Ishikawa (cell line): Measurements from ENCODE around the gene PPP4C.

ENCODE experiments used
- CEBPB ChIP-seq: IDR thresholded peaks from 2 replicates; pipeline ENCODE4 v1.6.1; 2012
- CREB1 ChIP-seq: IDR thresholded peaks from 2 replicates; pipeline ENCODE4 v1.6.1; 2012; ENCODE audit warnings: low read depth
- EGR1 ChIP-seq: IDR thresholded peaks from 2 replicates; pipeline ENCODE4 v1.6.1; 2012
- EP300 ChIP-seq: IDR thresholded peaks from 2 replicates; pipeline ENCODE4 v1.6.1; 2012; ENCODE audit warnings: borderline replicate concordance
- FOXM1 ChIP-seq: IDR thresholded peaks from 2 replicates; pipeline ENCODE4 v1.6.1; 2012; ENCODE audit warnings: low read depth, borderline replicate concordance
- MAX ChIP-seq: IDR thresholded peaks from 2 replicates; pipeline ENCODE4 v1.6.1; 2012
- NFIC ChIP-seq: IDR thresholded peaks from 2 replicates; pipeline ENCODE4 v1.6.1; 2012
- RAD21 ChIP-seq: IDR thresholded peaks from 2 replicates; pipeline ENCODE4 v1.6.1; 2012; ENCODE audit warnings: low read depth
- TAF1 ChIP-seq: IDR thresholded peaks from 2 replicates; pipeline ENCODE4 v1.6.1; 2012; ENCODE audit warnings: low read depth, mild to moderate bottlenecking
- TCF12 ChIP-seq: IDR thresholded peaks from 2 replicates; pipeline ENCODE4 v1.6.1; 2012; ENCODE audit warnings: low read depth
- TEAD4 ChIP-seq: IDR thresholded peaks from 2 replicates; pipeline ENCODE4 v1.6.1; 2012
- YY1 ChIP-seq: IDR thresholded peaks from 2 replicates; pipeline ENCODE4 v1.6.1; 2012; ENCODE audit warnings: low read depth
- ZBTB7A ChIP-seq: IDR thresholded peaks from 2 replicates; pipeline ENCODE4 v1.6.1; 2012; ENCODE audit warnings: low read depth
- TF ChIP-seq, protein P1 (sequence below): IDR thresholded peaks from 2 replicates; pipeline ENCODE4 v1.6.1; 2012
- TF ChIP-seq, protein P2 (sequence below): IDR thresholded peaks from 2 replicates; pipeline ENCODE4 v1.6.1; 2012; ENCODE audit warnings: low read depth, mild to moderate bottlenecking

Gene PPP4C

DNA sequence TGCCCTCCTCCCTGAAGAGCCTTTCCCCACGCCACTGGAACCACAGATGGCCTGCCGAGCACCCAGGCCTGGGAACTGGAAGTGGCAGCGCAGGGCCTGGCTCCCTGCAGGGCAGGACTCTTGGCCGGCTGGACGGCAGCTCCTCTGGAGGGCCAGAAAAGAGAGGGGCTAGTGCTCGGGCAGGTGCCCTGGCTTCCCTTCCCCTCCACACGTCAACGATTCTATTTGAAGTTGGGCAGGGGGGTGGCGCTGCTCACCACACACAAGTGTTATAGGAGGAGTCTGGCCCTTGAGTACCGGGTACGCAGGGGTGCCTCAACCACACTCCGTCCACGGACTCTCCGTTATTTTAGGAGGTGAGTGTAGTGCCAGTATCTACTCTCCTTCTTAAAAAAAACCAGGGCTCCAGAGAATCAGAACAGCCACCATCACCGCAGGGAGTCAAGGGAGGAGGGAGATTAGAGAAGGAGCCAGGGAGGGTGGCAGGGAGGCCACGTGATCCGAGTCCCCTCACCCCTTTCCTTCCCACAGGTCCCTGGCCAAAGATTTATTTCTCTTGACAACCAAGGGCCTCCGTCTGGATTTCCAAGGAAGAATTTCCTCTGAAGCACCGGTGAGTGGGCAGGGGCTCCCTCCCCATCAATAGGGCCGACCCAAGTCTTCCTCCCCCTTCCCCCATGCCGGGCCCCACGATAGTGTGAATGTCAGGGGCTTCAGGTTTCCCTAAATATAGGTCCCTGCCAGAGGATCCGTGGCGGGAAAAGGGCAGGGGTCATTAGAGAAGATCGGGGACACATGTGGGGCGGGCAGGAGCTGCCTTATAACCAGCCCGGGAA, 11.7 kb upstream of the PPP4C start:
- TF ChIP-seq EP300 (no peak), MAX (peak; percentile 16; the same call in 1 of the 2 replicates), RAD21 (peak; percentile 20), TCF12 (0 out of 2 replicates have a peak, but pooled peaks have one; percentile 27)
- TF ChIP-seq, protein P1, sequence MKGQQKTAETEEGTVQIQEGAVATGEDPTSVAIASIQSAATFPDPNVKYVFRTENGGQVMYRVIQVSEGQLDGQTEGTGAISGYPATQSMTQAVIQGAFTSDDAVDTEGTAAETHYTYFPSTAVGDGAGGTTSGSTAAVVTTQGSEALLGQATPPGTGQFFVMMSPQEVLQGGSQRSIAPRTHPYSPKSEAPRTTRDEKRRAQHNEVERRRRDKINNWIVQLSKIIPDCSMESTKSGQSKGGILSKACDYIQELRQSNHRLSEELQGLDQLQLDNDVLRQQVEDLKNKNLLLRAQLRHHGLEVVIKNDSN: peak; percentile 92
- TF ChIP-seq, protein P2, sequence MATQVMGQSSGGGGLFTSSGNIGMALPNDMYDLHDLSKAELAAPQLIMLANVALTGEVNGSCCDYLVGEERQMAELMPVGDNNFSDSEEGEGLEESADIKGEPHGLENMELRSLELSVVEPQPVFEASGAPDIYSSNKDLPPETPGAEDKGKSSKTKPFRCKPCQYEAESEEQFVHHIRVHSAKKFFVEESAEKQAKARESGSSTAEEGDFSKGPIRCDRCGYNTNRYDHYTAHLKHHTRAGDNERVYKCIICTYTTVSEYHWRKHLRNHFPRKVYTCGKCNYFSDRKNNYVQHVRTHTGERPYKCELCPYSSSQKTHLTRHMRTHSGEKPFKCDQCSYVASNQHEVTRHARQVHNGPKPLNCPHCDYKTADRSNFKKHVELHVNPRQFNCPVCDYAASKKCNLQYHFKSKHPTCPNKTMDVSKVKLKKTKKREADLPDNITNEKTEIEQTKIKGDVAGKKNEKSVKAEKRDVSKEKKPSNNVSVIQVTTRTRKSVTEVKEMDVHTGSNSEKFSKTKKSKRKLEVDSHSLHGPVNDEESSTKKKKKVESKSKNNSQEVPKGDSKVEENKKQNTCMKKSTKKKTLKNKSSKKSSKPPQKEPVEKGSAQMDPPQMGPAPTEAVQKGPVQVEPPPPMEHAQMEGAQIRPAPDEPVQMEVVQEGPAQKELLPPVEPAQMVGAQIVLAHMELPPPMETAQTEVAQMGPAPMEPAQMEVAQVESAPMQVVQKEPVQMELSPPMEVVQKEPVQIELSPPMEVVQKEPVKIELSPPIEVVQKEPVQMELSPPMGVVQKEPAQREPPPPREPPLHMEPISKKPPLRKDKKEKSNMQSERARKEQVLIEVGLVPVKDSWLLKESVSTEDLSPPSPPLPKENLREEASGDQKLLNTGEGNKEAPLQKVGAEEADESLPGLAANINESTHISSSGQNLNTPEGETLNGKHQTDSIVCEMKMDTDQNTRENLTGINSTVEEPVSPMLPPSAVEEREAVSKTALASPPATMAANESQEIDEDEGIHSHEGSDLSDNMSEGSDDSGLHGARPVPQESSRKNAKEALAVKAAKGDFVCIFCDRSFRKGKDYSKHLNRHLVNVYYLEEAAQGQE: no peak

DNA sequence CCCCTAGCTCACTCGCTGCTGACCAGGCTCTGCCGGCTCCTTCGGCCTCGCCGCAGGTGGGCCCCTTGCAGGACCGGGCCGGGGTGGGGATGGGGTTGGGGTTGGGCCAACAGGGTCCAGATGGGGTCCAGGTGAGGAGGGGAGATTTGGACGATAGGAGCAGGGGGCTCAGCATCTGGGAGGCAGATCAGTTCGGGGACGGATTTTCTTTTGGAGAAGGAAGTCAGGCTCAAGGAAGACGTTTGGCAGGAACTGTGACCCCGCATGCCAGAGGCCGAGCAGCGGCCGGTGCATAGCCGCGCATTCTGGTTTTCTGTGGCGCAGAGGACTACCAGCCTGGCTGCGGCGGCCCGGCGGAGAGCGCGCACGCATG, 11.1 kb upstream of the PPP4C start:
- TF ChIP-seq CREB1 (no peak), RAD21 (no peak), TAF1 (0 out of 2 replicates have a peak, but pooled peaks have one; percentile 51)

GRCh38 chr16:30065102-30065942, 10.5 kb upstream of the PPP4C start, which contains the start of gene ALDOA:
TSS of gene ALDOA (plus strand) at chr16:30065760. CDS start at chr16:30066898, 1,138 bp downstream.
- TF ChIP-seq, protein P2: no peak
- TF ChIP-seq TEAD4 (peak; percentile 65), CREB1 (peak; percentile 39; the same call in 1 of the 2 replicates), EP300 (peak; percentile 69; the same call in 1 of the 2 replicates), ZBTB7A (no peak; the same call in 1 of the 2 replicates), YY1 (peak; percentile 10; the same call in 1 of the 2 replicates), RAD21 (no peak; the same call in 1 of the 2 replicates), EGR1 (peak; percentile 6; the same call in 1 of the 2 replicates), MAX (peak; percentile 95), CEBPB (no peak), TAF1 (peak; percentile 78), FOXM1 (no peak), NFIC (peak; percentile 49; the same call in 1 of the 2 replicates), TCF12 (peak; percentile 91)
- TF ChIP-seq, protein P1: peak; percentile 35; the same call in 1 of the 2 replicates

GRCh38 chr16:30065943-30066760, 9.6 kb upstream of the PPP4C start:
- no peak; the same call in 1 of the 2 replicates for TF ChIP-seq ZBTB7A
- TF ChIP-seq EP300: no peak
- TF ChIP-seq NFIC: no peak
- no peak for TF ChIP-seq EGR1
- TF ChIP-seq, protein P2: no peak
- no peak for TF ChIP-seq TEAD4
- 0 out of 2 replicates have a peak, but pooled peaks have one; percentile 46 for TF ChIP-seq YY1
- TF ChIP-seq TAF1: 0 out of 2 replicates have a peak, but pooled peaks have one; percentile 7
- TF ChIP-seq, protein P1: no peak
